SK-N-SH (cell line): ENCODE measurements around the gene TTC9C.

Experiments
- EP300 ChIP-seq, 2 experiments: IDR thresholded peaks; 2 replicates each; pipeline versions ENCODE4 v1.4.0 to v1.6.1; 2012; ENCODE audit warnings: borderline replicate concordance in 1 of 2, low read depth in 1 of 2, low read length in 1 of 2
- FOXJ3 ChIP-seq: sonication (generic); formaldehyde crosslinking; IDR thresholded peaks from 2 replicates; pipeline ENCODE4 v1.5.1; 2020; ENCODE audit warnings: mild to moderate bottlenecking, missing genetic modification reagents
- MEF2A ChIP-seq: IDR thresholded peaks from 2 replicates; pipeline ENCODE4 v1.4.0; 2012; ENCODE audit warnings: low read depth, borderline replicate concordance
- MXI1 ChIP-seq: IDR thresholded peaks from 2 replicates; pipeline ENCODE4 v1.6.1; 2012; ENCODE audit warnings: mild to moderate bottlenecking, low read depth, low read length, improper control_type of control experiment
- RCOR1 ChIP-seq: fragments of 150-350 bp; IDR thresholded peaks from 2 replicates; pipeline ENCODE4 v1.6.1; 2017; ENCODE audit warnings: antibody characterized with exemption, low read length
- RFX5 ChIP-seq: IDR thresholded peaks from 2 replicates; pipeline ENCODE4 v1.6.1; 2012; ENCODE audit warnings: mild to moderate bottlenecking, improper control_type of control experiment, low read length
- RXRA ChIP-seq: IDR thresholded peaks from 2 replicates; pipeline ENCODE4 v1.4.0; 2012; ENCODE audit warnings: low read depth, mild to moderate bottlenecking, borderline replicate concordance
- TCF12 ChIP-seq: IDR thresholded peaks from 2 replicates; pipeline ENCODE4 v1.4.0; 2012
- TF ChIP-seq, protein P1 (sequence below): fragments of 200-600 bp; sonication (generic); IDR thresholded peaks from 2 replicates; pipeline ENCODE4 v1.6.1; 2017; ENCODE audit warnings: antibody characterized with exemption, mild to moderate bottlenecking, moderate library complexity

DNA sequence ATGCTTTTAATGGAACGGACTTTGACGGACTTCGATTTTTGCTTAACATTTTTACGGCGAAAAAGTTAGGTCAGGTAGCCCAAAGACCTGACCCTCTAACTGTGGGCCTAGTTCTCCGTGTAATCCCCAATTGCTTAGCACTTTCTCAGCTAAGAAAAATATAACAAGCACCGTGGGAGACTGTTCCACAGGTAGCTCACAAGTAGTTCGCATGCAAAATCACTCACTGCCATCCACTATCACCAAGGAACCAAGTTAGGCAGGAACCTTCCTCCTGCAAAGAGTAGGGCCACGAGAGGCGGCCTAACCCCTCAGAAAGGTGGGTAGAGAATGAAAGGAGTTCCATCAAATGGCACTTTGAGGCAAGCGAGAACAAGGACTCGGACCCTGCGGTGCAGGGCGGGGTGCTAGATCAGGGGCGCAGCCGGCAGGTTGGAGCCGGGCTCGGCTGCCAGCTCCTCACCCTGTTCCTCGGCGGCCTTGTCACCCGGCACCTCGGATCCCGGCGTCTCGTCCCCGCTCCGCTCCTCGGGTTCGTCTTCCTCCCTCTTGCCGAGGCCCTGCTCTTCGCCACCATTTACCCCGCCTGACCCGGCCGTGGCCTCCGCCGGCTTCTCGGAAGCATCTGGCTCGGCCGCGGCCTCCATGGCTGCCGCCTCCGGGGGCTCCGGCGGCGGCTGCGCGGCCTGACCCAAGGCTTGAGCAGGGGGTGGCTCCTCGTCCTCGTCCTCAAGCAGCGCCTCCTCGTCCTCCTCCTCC lies 2.0 kb upstream of the TTC9C start:
- TF ChIP-seq, protein P1, sequence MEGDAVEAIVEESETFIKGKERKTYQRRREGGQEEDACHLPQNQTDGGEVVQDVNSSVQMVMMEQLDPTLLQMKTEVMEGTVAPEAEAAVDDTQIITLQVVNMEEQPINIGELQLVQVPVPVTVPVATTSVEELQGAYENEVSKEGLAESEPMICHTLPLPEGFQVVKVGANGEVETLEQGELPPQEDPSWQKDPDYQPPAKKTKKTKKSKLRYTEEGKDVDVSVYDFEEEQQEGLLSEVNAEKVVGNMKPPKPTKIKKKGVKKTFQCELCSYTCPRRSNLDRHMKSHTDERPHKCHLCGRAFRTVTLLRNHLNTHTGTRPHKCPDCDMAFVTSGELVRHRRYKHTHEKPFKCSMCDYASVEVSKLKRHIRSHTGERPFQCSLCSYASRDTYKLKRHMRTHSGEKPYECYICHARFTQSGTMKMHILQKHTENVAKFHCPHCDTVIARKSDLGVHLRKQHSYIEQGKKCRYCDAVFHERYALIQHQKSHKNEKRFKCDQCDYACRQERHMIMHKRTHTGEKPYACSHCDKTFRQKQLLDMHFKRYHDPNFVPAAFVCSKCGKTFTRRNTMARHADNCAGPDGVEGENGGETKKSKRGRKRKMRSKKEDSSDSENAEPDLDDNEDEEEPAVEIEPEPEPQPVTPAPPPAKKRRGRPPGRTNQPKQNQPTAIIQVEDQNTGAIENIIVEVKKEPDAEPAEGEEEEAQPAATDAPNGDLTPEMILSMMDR = no peak
- TF ChIP-seq MXI1 (no peak), MEF2A (no peak), EP300 (IDR thresholded peaks at IDR 0.05; ENCODE audit: borderline replicate concordance in 1 of 2, low read depth in 1 of 2, low read length in 1 of 2) (no peak), RXRA (no peak), RCOR1 (no peak), TCF12 (no peak), RFX5 (no peak), FOXJ3 (CRISPR knock-in tag) (no peak)
